WTC11 (cell line): Measurements from ENCODE around the gene HOXB8. TPM values are rescaled to one million over a fixed set of nuclear protein-coding genes. Genes with fewer than 3 reads are reported as not detected.

Source experiments
- ATAC-seq: fragments of 200-7000 bp; cut with Tn5 transposase; 2 replicates; pipeline ENCODE4 v1.10.0; 2021; ENCODE audit warnings: mild to moderate bottlenecking, moderate library complexity
- CTCF ChIA-PET: fragments of 300-600 bp; sonication (Branson Sonifier 250); formaldehyde crosslinking; loops from one replicate; lab custom pipeline; 2021; ENCODE audit warnings: antibody characterized with exemption; lab: Charles Lee
- POLR2A ChIA-PET: fragments of 350-600 bp; sonication (Branson Sonifier 250); formaldehyde crosslinking; loops from one replicate; lab custom pipeline; 2021; ENCODE audit warnings: antibody characterized with exemption; lab: Charles Lee
- DNase-seq: peaks from one replicate; pipeline ENCODE4 v3.0.0; 2021; ENCODE audit warnings: low spot score
- H3K27ac Mint-ChIP-seq: 2 replicates; pipeline ENCODE4 v1.8.0; 2021; ENCODE audit warnings: mixed read lengths
- H3K27me3 Mint-ChIP-seq: 2 replicates; pipeline ENCODE4 v1.8.0; 2021; ENCODE audit warnings: low read depth, mild to moderate bottlenecking, moderate library complexity, mixed read lengths
- H3K36me3 Mint-ChIP-seq: 2 replicates; pipeline ENCODE4 v1.8.0; 2021; ENCODE audit warnings: mixed read lengths
- H3K4me1 Mint-ChIP-seq: 2 replicates; pipeline ENCODE4 v1.8.0; 2022; ENCODE audit warnings: mixed read lengths
- H3K4me3 Mint-ChIP-seq: 2 replicates; pipeline ENCODE4 v1.8.0; 2021; ENCODE audit warnings: mild to moderate bottlenecking, moderate library complexity, mixed read lengths
- H3K9me3 Mint-ChIP-seq: 2 replicates; pipeline ENCODE4 v1.8.0; 2021; ENCODE audit warnings: mixed read lengths
- ETV6 ChIP-seq: sonication (generic); formaldehyde crosslinking; IDR thresholded peaks from 2 replicates; pipeline ENCODE4 v1.8.1; 2022; ENCODE audit warnings: mild to moderate bottlenecking, missing genetic modification reagents
- FOXP1 ChIP-seq: sonication (generic); formaldehyde crosslinking; IDR thresholded peaks from 2 replicates; pipeline ENCODE4 v1.8.0; 2022; ENCODE audit warnings: missing genetic modification reagents, mild to moderate bottlenecking, moderate library complexity, borderline replicate concordance
- GABPB1 ChIP-seq: sonication (generic); formaldehyde crosslinking; IDR thresholded peaks from 2 replicates; pipeline ENCODE4 v1.8.1; 2023; ENCODE audit warnings: mild to moderate bottlenecking, missing genetic modification reagents
- GTF2I ChIP-seq: fragments of 250-450 bp; sonication (Bioruptor Pico); conservative IDR thresholded peaks from 2 replicates; pipeline ENCODE4 v1.4.0; 2021; ENCODE audit warnings: mild to moderate bottlenecking
- KAT7 ChIP-seq: sonication (generic); formaldehyde crosslinking; IDR thresholded peaks from 2 replicates; pipeline ENCODE4 v1.8.1; 2023; ENCODE audit warnings: missing genetic modification reagents, mild to moderate bottlenecking, borderline replicate concordance
- MXD4 ChIP-seq: fragments of 250-450 bp; sonication (Bioruptor Pico); IDR thresholded peaks from 2 replicates; pipeline ENCODE4 v1.8.0; 2021; ENCODE audit warnings: mild to moderate bottlenecking, moderate library complexity, borderline replicate concordance
- MYBL2 ChIP-seq: sonication (generic); formaldehyde crosslinking; IDR thresholded peaks from 2 replicates; pipeline ENCODE4 v1.8.1; 2023; ENCODE audit warnings: mild to moderate bottlenecking, moderate library complexity, missing genetic modification reagents
- RELA ChIP-seq: sonication (generic); formaldehyde crosslinking; IDR thresholded peaks from 2 replicates; pipeline ENCODE4 v1.8.1; 2022; ENCODE audit warnings: missing genetic modification reagents, mild to moderate bottlenecking, borderline replicate concordance
- SMAD3 ChIP-seq: sonication (generic); formaldehyde crosslinking; IDR thresholded peaks from 2 replicates; pipeline ENCODE4 v1.8.0; 2022; ENCODE audit warnings: missing genetic modification reagents, mild to moderate bottlenecking, borderline replicate concordance
- ZNF232 ChIP-seq: sonication (generic); formaldehyde crosslinking; IDR thresholded peaks from 2 replicates; pipeline ENCODE4 v1.8.0; 2022; ENCODE audit warnings: mild to moderate bottlenecking, missing genetic modification reagents
- ZNF317 ChIP-seq: sonication (generic); formaldehyde crosslinking; IDR thresholded peaks from 2 replicates; pipeline ENCODE4 v1.8.1; 2023; ENCODE audit warnings: low read depth, mild to moderate bottlenecking, moderate library complexity, missing genetic modification reagents, borderline replicate concordance
- ZNF423 ChIP-seq: fragments of 250-450 bp; sonication (Bioruptor Pico); IDR thresholded peaks from 2 replicates; pipeline ENCODE4 v2.1.2; 2022; ENCODE audit warnings: mild to moderate bottlenecking, moderate library complexity
- total RNA-seq: library from RNA; stranded (reverse); gene quantifications from 3 replicates; pipeline ENCODE4 v1.2.3, GENCODE V29; 2021
- TF ChIP-seq, protein P1 (sequence below): sonication (generic); formaldehyde crosslinking; IDR thresholded peaks from 2 replicates; pipeline ENCODE4 v1.8.0; 2023; ENCODE audit warnings: mild to moderate bottlenecking, missing genetic modification reagents
- TF ChIP-seq, protein P2 (sequence below): sonication (generic); formaldehyde crosslinking; IDR thresholded peaks from 2 replicates; pipeline ENCODE4 v1.8.0; 2022; ENCODE audit warnings: missing genetic modification reagents
- TF ChIP-seq, protein P3 (sequence below): fragments of 250-450 bp; sonication (Bioruptor Pico); IDR thresholded peaks from 2 replicates; pipeline ENCODE4 v1.9.0; 2021; ENCODE audit warnings: mild to moderate bottlenecking
- TF ChIP-seq, protein P4 (sequence below): sonication (generic); formaldehyde crosslinking; IDR thresholded peaks from 2 replicates; pipeline ENCODE4 v1.8.1; 2023; ENCODE audit warnings: mild to moderate bottlenecking, missing genetic modification reagents, borderline replicate concordance

The HOXB8 gene
- total RNA-seq, 1 experiment from 2014 or later: not detected

DNA sequence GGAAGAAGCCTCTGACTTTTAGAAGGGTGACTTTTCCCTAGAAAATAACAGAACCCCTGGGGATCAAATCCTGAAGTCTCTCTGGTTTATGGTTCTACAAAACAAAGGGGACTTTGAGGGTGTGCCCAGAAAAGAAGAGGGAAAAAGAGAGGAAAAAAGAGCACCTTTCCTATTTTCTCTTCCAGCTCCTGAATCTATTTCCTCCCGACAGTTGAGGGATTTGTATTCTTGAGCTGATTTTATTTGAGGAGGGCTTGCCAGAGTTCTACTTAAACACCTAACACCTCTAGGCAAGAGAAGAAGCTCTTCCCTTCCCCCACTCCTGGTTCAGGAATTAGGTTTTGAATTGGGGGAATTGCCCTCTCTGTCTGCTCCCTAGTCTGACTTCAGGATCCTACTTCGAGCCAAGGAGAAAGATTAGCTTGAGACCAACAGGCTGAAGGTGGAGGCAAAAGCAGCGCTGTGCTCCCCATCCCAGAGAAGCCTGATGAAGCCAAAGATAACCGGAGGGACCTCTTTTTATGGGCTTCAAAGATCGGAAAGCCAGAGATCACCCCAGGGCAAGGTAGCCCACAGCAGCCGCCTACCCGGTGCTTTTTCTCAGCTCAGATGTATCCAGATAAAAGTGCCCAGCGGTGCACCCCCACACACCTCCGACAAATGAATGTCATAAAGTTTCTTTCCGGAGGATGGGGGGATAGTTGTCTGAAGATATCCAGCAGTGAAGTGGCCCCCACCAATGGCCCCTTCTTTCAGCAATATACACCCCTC is 25.8 kb downstream of the HOXB8 start:
- DNase-seq (no peak), ATAC-seq (no peak)
- CTCF ChIA-PET: interaction anchor here (1.1 to 3.6 kb wide), 3 partner anchors 42 to 88 kb away, joined by 3 to 21 read pairs (median 4); no protein-coding TSS in a partner anchor
- TF ChIP-seq FOXP1 (CRISPR knock-in tag) (no peak), KAT7 (CRISPR knock-in tag) (no peak), SMAD3 (no peak), GTF2I (CRISPR knock-in tag) (no peak), ZNF317 (CRISPR knock-in tag) (no peak), MYBL2 (no peak), ZNF232 (CRISPR knock-in tag) (no peak), ETV6 (CRISPR knock-in tag) (no peak), RELA (CRISPR knock-in tag) (no peak), MXD4 (CRISPR knock-in tag) (no peak), ZNF423 (CRISPR knock-in tag) (no peak), GABPB1 (no peak)
- TF ChIP-seq, protein P1, sequence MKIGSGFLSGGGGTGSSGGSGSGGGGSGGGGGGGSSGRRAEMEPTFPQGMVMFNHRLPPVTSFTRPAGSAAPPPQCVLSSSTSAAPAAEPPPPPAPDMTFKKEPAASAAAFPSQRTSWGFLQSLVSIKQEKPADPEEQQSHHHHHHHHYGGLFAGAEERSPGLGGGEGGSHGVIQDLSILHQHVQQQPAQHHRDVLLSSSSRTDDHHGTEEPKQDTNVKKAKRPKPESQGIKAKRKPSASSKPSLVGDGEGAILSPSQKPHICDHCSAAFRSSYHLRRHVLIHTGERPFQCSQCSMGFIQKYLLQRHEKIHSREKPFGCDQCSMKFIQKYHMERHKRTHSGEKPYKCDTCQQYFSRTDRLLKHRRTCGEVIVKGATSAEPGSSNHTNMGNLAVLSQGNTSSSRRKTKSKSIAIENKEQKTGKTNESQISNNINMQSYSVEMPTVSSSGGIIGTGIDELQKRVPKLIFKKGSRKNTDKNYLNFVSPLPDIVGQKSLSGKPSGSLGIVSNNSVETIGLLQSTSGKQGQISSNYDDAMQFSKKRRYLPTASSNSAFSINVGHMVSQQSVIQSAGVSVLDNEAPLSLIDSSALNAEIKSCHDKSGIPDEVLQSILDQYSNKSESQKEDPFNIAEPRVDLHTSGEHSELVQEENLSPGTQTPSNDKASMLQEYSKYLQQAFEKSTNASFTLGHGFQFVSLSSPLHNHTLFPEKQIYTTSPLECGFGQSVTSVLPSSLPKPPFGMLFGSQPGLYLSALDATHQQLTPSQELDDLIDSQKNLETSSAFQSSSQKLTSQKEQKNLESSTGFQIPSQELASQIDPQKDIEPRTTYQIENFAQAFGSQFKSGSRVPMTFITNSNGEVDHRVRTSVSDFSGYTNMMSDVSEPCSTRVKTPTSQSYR (CRISPR knock-in tag): no peak
- TF ChIP-seq, protein P2, sequence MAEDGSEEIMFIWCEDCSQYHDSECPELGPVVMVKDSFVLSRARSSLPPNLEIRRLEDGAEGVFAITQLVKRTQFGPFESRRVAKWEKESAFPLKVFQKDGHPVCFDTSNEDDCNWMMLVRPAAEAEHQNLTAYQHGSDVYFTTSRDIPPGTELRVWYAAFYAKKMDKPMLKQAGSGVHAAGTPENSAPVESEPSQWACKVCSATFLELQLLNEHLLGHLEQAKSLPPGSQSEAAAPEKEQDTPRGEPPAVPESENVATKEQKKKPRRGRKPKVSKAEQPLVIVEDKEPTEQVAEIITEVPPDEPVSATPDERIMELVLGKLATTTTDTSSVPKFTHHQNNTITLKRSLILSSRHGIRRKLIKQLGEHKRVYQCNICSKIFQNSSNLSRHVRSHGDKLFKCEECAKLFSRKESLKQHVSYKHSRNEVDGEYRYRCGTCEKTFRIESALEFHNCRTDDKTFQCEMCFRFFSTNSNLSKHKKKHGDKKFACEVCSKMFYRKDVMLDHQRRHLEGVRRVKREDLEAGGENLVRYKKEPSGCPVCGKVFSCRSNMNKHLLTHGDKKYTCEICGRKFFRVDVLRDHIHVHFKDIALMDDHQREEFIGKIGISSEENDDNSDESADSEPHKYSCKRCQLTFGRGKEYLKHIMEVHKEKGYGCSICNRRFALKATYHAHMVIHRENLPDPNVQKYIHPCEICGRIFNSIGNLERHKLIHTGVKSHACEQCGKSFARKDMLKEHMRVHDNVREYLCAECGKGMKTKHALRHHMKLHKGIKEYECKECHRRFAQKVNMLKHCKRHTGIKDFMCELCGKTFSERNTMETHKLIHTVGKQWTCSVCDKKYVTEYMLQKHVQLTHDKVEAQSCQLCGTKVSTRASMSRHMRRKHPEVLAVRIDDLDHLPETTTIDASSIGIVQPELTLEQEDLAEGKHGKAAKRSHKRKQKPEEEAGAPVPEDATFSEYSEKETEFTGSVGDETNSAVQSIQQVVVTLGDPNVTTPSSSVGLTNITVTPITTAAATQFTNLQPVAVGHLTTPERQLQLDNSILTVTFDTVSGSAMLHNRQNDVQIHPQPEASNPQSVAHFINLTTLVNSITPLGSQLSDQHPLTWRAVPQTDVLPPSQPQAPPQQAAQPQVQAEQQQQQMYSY: no peak
- TF ChIP-seq, protein P3, sequence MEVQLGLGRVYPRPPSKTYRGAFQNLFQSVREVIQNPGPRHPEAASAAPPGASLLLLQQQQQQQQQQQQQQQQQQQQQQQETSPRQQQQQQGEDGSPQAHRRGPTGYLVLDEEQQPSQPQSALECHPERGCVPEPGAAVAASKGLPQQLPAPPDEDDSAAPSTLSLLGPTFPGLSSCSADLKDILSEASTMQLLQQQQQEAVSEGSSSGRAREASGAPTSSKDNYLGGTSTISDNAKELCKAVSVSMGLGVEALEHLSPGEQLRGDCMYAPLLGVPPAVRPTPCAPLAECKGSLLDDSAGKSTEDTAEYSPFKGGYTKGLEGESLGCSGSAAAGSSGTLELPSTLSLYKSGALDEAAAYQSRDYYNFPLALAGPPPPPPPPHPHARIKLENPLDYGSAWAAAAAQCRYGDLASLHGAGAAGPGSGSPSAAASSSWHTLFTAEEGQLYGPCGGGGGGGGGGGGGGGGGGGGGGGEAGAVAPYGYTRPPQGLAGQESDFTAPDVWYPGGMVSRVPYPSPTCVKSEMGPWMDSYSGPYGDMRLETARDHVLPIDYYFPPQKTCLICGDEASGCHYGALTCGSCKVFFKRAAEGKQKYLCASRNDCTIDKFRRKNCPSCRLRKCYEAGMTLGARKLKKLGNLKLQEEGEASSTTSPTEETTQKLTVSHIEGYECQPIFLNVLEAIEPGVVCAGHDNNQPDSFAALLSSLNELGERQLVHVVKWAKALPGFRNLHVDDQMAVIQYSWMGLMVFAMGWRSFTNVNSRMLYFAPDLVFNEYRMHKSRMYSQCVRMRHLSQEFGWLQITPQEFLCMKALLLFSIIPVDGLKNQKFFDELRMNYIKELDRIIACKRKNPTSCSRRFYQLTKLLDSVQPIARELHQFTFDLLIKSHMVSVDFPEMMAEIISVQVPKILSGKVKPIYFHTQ: no peak
- TF ChIP-seq, protein P4, sequence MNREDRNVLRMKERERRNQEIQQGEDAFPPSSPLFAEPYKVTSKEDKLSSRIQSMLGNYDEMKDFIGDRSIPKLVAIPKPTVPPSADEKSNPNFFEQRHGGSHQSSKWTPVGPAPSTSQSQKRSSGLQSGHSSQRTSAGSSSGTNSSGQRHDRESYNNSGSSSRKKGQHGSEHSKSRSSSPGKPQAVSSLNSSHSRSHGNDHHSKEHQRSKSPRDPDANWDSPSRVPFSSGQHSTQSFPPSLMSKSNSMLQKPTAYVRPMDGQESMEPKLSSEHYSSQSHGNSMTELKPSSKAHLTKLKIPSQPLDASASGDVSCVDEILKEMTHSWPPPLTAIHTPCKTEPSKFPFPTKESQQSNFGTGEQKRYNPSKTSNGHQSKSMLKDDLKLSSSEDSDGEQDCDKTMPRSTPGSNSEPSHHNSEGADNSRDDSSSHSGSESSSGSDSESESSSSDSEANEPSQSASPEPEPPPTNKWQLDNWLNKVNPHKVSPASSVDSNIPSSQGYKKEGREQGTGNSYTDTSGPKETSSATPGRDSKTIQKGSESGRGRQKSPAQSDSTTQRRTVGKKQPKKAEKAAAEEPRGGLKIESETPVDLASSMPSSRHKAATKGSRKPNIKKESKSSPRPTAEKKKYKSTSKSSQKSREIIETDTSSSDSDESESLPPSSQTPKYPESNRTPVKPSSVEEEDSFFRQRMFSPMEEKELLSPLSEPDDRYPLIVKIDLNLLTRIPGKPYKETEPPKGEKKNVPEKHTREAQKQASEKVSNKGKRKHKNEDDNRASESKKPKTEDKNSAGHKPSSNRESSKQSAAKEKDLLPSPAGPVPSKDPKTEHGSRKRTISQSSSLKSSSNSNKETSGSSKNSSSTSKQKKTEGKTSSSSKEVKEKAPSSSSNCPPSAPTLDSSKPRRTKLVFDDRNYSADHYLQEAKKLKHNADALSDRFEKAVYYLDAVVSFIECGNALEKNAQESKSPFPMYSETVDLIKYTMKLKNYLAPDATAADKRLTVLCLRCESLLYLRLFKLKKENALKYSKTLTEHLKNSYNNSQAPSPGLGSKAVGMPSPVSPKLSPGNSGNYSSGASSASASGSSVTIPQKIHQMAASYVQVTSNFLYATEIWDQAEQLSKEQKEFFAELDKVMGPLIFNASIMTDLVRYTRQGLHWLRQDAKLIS (CRISPR knock-in tag): no peak
- POLR2A ChIA-PET: no interaction called here
- no peak overlapping the region for H3K27ac Mint-ChIP-seq
- H3K36me3 Mint-ChIP-seq: no peaks in the 10 kb centered on the region
- H3K9me3 Mint-ChIP-seq: no peaks in the 10 kb centered on the region
- no peak overlapping the region for H3K4me3 Mint-ChIP-seq
- peaks cover 49% of the 10 kb centered on the region for H3K4me1 Mint-ChIP-seq
- H3K27me3 Mint-ChIP-seq: peaks cover 100% of the 10 kb centered on the region; the same call in 1 of the 2 replicates
